Measurements from ENCODE around the gene SDHB.

SDHB gene

DNA sequence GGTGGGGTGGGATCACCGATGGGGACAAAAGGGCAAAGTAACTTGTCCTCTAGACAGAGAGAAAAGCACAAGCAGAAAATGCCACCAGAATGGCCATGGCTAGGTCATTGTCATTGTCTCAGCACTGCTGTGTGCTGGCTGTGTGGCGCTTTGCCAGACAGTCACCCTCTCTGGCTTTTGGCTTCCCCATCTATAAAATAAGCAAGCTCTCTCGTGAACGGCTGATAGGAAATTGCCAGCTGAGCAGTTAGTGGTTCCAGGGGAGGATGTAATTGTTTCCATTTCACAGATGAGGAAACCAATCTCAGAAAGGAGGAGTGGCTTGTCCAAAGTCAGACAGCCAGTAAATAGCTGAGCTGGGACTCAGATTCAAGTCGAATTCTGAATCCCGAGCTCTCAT is 32.9 kb upstream of the SDHB start:
- H3K27ac ChIP-seq = no peak overlapping the region
- TF ChIP-seq, protein P1, sequence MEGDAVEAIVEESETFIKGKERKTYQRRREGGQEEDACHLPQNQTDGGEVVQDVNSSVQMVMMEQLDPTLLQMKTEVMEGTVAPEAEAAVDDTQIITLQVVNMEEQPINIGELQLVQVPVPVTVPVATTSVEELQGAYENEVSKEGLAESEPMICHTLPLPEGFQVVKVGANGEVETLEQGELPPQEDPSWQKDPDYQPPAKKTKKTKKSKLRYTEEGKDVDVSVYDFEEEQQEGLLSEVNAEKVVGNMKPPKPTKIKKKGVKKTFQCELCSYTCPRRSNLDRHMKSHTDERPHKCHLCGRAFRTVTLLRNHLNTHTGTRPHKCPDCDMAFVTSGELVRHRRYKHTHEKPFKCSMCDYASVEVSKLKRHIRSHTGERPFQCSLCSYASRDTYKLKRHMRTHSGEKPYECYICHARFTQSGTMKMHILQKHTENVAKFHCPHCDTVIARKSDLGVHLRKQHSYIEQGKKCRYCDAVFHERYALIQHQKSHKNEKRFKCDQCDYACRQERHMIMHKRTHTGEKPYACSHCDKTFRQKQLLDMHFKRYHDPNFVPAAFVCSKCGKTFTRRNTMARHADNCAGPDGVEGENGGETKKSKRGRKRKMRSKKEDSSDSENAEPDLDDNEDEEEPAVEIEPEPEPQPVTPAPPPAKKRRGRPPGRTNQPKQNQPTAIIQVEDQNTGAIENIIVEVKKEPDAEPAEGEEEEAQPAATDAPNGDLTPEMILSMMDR (conservative IDR thresholded peaks at IDR 0.05) = no peak
- no peak for TF ChIP-seq ZFX (IDR thresholded peaks at IDR 0.05)

DNA sequence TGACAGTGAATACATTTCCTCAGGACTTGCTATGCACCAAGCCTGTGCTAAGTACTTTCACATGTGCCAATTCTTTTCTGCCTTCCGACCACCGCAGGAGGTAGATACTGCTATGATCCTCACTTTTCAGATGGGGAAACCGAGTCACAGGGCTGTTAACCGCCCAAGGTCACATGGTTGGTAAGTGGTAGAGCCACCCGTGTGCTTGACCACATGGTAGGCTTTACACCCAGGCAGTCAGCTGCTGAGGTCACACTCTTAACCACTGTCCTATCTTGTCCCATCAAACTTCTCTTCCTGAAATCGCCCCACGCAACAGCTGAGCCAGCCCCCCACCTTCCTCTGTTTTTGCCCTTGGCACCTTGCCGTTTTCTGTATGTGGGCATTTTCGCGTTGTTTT is 31.0 kb upstream of the SDHB start:
- TF ChIP-seq ZFX (IDR thresholded peaks at IDR 0.05) = no peak
- TF ChIP-seq, protein P1 (conservative IDR thresholded peaks at IDR 0.05) = no peak
- no peak overlapping the region for H3K27ac ChIP-seq

DNA sequence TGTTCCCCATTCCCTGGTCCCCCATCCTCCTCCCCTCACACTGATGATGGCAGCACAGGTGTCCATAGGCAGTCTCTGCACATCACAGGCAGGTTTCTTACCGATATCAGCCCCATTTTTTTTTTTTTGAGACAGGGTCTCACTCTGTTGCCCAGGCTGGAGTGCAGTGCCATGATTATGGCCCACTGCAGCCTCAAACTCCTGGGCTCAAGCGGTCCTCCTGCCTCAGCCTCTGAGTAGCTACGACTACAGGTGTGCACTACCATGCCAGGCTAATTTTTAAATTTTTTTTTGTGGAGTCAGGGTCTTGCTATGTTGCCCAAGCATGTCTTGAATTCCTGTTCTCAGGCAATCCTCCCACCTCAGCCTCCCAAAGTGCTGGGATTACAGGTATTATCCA is 28.9 kb upstream of the SDHB start:
- no peak for TF ChIP-seq ZFX (IDR thresholded peaks at IDR 0.05)
- TF ChIP-seq, protein P1 (conservative IDR thresholded peaks at IDR 0.05) = no peak

DNA sequence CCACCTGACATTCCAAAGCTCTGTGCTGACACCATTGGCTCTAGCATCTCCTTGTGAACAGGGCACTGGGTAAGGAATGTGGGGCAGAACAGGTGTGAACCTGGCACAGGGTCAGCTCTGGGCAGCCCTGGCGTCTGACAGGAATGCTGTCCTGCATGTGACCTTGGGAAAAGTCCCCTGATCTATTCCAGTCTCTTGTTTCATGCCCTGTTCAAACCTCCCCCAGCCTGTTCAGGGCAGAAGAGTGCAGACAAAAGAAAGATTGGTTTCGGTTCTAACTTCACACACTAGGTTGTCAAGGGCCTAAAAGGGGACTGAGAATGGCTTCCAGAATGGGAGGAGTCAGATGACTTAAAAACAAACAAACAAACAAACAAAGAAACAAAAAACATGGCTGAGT is 27.6 kb upstream of the SDHB start:
- TF ChIP-seq ZFX (IDR thresholded peaks at IDR 0.05) = no peak
- TF ChIP-seq, protein P1 (conservative IDR thresholded peaks at IDR 0.05) = no peak
- no peak overlapping the region for H3K27ac ChIP-seq

More for the DNA sequence above, 28.9 kb upstream of the SDHB start:
- H3K27ac ChIP-seq = no peak overlapping the region

DNA sequence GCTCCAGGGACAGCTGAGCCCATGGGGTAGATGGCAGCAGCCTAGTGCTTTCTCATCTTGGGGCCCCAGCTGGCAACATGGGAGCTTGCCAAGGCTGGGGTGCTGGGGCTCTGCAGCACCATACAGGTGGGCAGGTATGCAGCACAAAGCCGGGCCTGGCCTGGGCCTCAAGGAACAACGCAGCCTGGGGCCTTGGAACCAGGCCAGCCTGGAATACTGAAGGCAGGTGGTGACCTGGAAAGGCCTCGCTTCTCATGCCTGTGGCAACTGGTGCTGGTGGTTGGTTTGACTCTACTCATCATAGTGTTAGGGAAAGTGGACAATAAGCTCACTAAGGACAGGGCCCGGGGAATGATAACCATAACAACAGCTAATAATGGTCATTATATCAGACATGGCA is 27.0 kb upstream of the SDHB start:
- no peak overlapping the region for H3K27ac ChIP-seq
- TF ChIP-seq, protein P1 (conservative IDR thresholded peaks at IDR 0.05) = no peak
- TF ChIP-seq ZFX (IDR thresholded peaks at IDR 0.05) = no peak

DNA sequence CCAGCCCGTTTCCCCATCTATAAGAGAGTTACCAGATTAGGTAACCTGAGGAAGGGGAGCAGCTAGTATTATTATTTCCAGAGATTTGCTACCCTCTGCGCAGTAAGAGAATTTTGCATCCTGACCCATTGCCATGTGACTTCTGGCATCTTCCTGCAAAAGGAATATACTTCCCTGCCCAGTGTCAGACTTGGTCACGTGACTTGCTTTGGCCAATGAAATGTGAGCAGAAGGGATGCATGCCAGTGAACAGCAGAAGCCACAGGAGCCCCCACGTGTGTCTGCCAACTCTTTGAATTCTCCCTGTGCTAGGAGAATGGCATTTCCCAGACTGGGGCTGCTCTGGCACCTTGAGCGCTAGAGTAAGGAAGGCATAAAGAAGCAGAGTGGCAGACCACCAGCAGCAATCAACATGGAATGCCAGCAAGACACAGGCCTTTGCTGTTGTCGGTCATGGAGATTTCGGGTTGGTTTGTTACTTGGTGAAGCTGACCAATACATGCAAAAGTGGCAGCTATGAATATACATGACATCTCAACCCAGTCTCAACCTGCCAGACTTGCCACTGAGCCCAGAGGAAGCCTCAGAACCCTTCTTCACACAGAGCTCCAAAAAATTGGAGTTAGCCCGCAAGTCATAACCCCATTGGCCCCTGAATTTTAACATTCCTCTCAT is 26.4 kb upstream of the SDHB start:
- no peak overlapping the region for H3K27ac ChIP-seq
- TF ChIP-seq ZFX (IDR thresholded peaks at IDR 0.05) = no peak
- TF ChIP-seq, protein P1 (conservative IDR thresholded peaks at IDR 0.05) = no peak

DNA sequence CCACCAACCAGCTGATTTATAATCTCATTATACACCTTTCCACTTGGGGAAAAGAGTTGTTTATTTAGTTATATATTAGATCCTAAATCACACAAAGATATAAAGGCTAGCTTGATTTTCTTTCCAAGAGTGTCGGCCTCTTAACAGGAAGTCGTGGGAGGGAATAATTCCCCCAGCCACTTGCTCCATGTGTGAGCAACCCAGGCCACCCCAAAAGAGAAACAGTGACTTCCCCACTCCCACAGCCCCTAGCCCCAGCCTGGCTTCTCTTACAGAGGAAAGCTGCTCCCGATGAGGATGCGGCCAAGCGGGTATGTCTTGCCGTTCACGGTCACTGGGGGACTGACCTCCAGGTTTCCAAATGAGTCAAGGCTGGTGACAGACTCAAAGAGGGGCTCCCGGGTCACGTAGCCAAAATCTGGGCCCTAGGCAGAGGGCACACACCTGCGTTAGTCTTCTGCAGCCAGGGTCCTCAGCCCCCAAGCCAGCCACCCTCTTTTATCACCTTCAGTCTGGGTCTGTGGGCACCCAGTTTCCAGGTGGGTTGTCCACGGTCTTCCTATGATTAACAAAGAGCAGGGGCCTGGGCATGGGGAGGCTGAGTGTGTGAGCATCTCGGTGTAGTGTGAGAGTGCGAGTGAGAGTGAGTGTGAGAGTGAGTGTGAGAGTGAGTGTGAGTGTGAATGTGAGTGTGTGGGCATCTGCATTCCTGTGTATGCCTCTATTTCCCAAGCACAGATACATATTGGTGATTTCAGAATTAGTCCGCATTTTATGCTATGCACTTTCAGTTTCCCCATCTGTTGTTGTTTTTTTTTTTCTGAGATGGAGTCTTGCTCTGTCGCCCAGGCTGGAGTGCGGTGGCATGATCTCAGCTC is 25.4 kb upstream of the SDHB start:
- no peak overlapping the region for H3K27ac ChIP-seq
- TF ChIP-seq, protein P1 (conservative IDR thresholded peaks at IDR 0.05) = no peak
- TF ChIP-seq ZFX (IDR thresholded peaks at IDR 0.05) = no peak

Measured in C4-2B (cell line).